AG08395 (cell line): ENCODE results near the gene PTPN2.
"Not testable (repeated sequence)": the region's sequence is repeated elsewhere in the genome, so short reads cannot be mapped to it uniquely, and the experiment has no call there.

ENCODE experiments used
- DNase-seq: peaks from one replicate; pipeline ENCODE4 v3.0.0; 2012; ENCODE audit warnings: mixed read lengths, low spot score

PTPN2 gene

DNA sequence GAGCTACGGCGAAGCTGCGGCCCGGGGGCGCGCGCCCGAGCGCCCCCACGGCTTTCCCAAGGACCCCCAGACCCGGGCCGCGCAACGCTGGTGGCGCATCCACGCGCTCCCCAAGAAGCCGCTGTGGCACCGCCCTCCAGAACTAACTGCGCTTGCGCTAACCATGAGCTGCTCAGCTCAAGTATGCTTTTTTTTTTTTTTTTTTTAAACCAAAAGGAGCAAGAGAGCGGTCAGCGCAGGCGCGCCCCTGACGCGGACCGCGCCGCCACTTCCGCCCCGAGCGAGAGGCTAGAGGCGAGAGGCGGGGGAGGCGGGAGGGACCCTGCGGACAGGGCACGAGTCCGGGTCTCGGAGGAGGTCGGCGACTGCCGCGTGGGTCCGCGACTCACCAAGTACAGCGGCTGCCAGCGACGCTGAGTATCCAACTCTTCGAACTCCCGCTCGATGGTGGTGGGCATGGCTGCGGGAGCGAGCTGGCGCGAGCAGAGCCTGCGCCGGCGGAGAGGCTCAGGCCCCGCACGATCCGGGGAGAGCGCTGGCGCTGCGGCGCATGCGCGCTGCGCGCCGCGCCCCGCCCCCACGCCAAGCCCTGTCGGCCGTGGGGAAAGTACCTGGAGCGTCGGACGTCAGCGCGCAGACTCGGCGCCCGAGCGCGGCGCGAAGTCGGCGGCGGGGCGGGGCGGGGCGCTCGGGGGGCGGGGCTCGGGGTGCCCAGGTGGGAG, at the start of gene PTPN2:
Gene PTPN2 (minus strand): TSS at position 554 of the 722 bp plus-strand sequence. CDS start 96 bp downstream, at position 458.
- DNase-seq, result peak; percentile 98

DNA sequence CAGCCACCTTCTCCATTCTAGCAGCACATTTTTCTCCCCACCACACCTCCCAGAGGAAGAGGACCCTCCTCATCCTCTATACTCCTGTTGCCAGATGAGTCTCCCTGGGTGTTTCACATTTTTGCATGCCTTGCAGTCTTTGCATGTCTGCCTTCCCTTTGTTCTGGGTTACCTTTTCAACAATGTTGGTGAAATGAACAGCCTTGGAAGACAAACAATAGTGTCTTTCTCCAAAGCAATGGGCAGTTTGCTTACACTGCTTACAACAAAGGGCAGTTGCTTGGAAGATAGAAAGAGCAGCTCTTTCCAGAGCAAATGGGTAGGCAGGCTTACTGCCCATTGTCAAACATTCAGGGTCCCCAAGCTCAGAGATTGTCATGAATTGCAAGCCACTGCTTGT, 49.3 kb upstream of the PTPN2 start:
- DNase-seq, result no peak

DNA sequence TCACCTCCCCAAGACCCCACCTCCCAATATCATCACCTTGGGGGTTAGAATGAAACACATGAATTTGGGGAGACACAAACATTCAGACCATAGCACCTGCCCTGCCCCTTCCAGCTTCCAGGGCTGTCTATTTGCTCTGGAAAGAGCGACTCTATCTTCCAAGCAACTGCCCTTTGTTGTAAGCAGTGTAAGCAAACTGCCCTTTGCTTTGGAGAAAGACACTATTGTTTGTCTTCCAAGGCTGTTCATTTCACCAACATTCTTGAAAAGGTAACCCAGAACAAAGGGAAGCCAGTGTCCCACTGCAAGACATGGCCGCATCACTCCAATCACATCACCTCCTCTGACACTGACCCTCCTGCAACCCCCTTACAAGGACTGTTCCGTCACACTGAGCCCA, 46.9 kb upstream of the PTPN2 start:
- DNase-seq, result no peak

DNA sequence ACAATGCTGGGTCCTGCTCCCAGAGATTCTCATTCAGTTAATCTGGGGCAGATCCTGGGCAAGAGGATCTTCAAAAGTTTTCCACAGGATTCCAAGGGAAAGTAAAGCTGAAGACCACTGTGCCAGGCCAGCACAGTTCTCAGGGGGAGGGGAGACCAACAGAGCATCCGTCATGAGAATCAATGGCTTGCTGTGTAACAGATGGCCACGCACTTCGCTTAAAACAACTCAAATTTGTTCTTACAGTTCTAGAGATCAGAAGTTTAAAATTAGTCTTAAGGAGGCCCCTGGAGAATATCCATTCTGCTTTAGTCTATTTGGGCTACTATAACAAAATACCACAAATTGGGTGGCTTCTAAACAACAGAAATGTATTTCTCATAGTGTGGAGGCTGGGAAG, 46.3 kb upstream of the PTPN2 start:
- no peak for DNase-seq

DNA sequence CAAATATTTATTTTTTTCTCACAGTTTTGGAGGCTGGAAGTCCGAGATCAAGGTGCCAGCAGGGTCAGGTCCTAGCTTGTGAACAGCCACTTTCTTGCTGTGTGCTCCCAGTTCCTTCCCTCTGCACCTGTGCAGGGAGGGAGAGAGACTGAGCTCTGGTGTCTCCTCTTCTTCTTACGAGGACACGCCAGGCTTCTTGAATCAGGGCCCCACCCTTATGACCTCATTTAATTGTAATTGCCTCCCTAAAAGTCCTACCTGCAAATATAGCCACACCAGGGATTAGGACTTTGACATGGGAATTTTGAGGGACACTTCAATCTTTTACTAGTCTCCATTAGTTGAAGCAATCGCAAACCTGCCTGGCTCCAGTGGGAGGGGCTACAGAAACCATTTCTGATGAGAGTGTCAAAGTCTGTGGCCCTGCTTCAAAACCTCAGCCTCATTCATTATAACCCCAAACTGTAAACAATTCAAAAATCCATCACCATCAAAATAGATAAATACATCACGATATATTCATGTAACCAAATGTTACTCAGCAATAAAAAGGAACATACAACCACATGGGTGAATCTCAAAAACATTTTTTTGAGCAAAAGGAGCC, 45.5 kb upstream of the PTPN2 start:
- DNase-seq, result no peak

DNA sequence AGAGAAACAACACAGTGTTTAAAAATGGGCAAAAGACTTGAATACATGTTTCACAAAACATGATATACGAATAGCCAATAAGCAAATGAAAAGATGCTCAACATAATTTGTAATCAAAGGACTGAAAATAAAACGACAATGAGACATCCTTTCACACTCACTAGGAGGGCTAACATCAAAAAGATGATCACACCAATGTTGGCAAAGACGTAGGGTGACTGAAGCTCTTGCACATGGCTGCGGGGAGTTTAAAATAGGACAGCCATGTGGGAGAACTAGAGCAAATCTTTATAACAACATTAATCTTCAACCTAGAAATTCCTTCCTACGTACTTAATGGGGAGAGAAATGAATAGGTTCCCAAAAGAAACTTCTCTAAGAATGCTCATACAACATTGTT, 44.6 kb upstream of the PTPN2 start:
- no peak for DNase-seq

DNA sequence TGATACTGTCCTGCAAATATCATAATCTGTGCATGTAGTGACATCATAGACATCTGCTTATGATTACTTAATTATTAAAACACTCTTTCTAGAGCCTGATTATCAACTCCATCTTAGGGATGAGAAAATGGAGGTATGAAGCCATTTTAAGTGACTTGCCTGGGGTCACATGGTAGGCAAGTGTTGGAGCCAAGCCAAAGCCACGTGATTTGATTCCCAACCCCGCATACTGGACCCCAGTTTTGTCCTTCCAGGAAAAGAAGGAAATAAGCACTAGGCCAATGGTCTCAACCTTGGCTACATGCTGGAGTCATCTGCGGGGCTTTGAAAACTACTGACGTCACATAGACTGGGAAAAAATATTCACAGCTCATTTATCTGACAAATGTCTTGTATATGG, 44.2 kb upstream of the PTPN2 start:
- DNase-seq, result no peak

DNA sequence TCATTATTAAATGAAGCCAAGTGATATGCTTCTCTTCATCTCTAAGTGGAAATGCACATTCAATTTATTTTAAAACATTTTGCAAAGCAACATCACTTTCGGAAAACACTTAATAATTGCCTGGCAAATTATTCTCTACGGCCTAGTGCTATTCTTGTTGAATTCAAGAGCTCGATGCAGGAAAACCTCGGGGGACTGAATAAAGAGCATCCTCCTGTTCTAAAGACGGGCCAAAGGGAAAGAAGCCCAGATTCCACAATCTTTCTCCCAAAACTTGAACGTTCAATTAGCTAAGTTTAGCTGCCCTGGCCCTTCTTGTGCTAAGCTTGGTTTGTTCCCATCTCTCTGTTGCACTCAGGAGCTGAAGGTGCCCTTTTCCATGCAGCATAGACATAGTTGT, 40.6 kb upstream of the PTPN2 start:
- DNase-seq, result no peak

DNA sequence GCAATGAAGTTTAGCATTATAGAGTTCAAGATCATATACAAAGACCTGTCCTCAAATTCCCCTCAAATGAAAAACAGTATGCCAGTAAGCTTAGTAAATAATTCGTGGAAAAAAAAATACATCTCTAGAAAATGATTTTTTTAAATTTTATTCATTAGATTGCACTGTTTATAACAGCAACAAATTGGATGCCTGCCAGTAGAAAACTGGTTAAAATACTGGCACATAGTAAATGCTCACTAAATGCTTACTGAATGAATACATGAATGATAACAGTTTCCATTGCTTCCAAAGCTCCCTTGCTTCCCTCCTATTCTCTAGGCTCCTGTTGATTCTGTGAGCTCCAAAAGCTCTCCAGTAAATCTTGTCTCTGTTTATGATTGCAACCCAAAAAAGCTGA, 38.2 kb upstream of the PTPN2 start:
- DNase-seq, result no peak

DNA sequence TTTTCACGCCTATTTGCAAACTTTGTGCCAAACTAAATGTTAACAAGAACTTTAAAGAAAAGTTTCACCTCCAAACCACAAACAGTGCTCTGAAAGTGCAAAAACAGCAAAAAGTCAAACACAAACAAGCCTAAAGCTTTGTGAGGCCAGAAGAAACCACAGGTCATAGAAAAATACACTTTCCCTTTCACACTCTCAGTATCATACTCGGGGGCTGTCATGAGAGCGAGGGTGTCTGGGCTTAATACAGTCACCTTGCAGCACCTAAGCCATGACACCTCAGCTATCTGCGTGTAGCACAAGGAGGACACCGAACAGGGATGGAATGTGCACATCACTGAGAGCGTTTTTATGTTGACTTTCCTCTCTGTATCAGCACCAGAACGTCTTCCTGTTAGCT, 37.1 kb upstream of the PTPN2 start:
- DNase-seq, result no peak

DNA sequence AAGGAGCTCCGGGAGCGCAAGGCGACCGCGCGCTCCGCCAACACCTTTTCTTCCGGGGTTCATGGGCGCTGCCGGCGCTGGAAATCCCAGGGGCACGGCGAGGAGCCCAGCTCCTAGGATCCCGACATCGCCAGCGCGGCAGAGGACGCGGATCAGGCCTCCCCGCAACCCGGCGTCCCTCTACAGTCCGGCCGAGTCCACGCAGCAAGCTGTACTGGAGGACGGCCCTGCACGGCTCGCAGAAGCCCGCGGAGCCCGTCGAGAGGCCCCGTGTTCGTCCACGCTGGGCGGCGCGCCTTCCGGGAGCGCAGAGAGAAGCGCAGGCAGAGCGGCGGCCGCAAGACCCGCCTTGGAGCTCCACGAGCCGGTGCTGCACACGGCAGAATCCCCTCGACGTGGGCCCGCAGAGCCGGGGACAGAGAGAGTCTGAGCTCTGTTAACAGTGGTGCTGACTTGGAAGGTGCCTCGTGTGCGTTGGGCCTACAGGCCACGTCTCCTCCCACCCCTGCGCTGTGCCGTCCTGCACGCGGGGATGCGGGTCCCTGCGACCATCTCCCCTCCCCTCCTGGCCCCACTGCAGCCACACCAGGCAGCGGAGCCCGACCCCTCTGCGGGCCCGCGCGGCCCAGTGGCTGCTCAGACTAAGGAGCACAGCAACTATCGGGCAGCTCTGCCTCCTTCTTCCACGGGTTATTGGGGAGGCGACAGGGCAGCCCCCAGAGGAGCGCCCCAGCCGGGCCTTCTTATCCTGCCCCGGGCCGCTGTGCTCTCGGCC, 28.1 kb upstream of the PTPN2 start:
- no peak for DNase-seq

DNA sequence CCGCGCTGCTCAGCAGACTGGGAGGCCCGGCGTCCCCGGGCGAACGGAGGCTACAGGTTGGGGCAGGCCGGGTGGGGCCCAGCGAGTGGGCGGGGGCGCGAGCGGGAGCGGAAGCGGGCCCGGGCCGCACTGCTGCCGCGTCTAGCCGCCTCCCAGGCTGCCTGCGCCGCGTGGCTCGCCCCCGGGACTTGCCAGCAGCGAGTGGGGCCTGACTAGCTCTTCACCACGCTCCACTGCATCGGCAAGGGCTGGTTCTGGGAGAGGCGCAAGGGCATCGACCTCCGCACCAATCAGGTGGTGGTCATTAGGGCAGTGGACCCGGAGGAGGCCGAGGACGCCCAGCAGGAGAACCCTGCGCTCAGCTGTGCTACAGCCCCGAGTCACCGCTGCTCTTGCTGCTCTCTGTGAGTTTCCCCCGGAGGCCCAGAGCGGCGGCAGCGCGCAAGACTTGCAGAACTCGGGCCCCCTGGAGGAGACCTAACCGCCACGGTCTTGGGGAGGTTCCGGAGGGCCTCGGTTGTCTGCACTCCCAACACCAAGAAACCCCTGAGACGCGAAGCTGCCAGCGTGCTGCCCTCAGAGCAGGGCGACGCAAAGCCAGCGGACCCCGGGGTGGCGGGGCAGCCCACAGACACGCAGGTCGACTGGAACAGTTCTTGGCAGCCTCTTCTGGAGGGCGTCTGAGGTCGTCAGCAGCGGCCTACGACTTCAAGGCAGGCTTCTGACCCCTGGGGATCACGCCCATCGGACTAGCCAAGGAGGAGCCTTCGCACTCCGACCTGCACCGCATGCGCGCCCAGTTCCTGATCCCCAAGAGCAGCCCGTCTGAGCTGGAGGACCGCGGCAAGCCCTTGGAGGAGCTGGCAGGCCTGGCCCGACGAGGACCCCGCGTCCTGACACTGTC, 27.2 kb upstream of the PTPN2 start:
- DNase-seq, result peak; percentile 30

DNA sequence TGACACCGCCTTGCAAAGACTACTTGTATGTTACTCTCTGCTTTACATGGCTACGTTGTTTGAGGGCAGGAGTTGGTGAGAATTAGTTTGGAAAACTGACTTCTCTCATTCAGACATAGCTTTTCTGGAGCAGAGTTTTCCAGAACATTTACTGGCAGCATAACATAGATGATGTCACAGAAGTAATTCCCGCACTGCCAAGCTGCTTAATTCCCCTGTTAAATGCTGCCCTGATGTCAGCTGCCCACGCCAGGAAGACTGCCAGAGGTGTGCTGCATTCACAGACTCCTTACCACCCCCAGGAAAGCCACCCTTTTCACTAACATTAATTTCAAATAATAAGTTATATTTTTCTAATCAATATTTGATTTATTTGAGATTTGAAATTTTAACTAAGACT, 24.7 kb upstream of the PTPN2 start:
- DNase-seq, result no peak

DNA sequence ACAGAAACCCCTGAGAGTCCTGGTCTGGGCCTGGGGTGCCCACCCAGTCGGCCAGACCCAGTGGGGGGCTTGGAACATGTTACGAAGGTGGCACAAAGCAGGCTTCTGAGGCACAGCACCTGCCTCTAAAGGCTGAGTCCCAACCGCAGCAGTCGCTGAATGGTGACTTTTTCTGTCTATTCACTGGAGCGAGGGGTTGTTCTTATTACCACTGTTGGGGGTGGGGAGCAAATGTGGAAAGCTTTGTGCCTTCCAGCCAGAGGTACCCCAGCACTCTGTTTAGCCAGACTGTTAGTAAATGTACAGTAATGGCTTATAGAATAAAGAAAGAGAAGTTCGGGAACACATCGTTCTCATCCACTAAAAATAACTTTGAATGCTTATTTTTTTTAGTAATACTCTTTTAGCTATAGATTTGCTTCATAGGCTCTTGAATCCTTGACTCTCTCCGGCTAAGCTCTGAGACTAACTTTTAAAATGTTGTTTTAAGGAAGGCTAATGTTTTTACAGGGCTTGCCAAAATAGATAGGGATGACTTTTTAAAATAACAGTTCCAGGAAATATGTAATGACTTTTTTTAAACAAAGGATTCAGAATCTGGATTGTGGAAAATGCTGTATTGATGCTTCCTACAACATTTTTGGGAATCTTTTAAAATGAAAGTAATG, 23.4 kb upstream of the PTPN2 start:
- no peak for DNase-seq

DNA sequence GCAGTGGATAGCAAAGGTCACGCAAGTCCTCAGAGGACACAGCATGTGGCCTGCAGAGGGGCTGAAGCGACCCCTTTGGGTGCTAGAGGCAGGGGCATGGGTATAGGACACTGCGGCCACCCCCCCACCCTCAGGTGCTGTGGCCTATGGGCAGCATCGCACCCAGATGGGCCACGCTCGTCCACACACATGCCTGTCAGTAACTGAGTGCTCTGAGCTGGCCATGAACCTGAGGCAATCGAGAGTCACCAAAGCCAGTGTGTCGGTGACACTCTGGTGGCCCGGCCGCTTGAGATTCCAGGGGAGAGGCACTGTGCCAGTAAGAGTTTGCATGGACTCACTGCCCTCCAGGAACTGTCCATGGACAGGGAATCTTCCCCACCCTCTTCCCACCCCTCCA, 22.7 kb upstream of the PTPN2 start:
- DNase-seq, result no peak

DNA sequence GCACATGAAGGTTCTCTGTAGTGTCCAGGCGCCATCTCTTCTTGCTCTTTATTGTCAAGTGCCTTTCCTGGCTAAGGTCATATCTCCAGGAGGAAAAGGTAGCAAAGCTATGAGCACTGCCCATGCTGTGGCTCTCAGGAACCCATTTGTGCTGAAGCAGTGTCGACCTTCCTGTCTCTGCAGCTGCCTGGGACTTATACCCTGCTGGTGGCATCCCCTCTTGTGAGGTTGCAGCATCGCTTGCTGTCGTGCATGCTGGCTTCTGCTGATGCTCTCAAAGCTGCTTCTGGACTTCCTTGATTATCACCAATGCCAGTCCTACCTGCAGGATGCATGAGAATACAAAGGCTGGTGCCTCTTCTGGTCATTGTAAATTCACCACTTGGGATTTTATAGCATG, 22.1 kb upstream of the PTPN2 start:
- no peak for DNase-seq

DNA sequence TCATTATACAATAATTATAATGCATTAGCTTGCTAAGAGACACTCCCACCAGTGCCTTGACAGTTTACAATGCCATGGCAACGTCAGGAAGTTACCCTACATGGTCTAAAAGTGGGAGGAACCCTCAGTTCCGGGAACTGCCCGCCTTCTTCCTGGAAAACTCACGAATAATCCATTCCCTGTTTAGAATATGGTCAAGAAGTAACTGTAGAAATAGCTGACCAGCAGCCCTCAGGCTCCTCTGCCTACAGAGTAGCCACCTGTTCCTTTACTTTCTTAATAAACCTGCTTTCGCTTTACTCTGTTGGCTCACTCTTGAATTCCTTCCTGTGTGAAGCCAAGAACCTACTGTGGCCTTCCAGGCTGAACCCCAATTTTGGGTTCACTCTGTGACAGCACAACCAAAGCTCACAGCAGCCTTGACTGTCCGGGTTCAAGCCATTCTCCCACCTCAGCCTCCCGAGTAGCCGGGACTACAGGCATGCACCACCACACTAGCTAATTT, 20.0 kb upstream of the PTPN2 start:
- DNase-seq, result no peak

DNA sequence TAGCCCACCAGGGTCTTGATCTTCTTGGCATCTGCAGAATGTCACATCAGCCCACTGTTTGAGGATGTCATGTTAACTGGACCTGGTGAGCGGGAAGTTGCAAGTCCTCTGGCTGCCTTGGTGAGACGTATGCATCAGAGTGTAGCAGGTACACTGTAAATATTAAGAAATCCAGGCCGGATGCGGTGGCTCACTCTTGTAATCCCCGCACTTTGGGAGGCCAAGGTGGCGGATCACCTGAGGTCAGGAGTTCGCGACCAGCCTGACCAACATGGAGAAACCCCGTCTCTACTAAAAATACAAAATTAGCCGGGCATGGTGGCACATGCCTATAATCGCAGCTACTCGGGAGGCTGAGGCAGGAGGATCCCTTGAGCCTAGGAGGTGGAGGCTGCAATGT, 17.2 kb upstream of the PTPN2 start:
- DNase-seq, result not testable (repeated sequence)

DNA sequence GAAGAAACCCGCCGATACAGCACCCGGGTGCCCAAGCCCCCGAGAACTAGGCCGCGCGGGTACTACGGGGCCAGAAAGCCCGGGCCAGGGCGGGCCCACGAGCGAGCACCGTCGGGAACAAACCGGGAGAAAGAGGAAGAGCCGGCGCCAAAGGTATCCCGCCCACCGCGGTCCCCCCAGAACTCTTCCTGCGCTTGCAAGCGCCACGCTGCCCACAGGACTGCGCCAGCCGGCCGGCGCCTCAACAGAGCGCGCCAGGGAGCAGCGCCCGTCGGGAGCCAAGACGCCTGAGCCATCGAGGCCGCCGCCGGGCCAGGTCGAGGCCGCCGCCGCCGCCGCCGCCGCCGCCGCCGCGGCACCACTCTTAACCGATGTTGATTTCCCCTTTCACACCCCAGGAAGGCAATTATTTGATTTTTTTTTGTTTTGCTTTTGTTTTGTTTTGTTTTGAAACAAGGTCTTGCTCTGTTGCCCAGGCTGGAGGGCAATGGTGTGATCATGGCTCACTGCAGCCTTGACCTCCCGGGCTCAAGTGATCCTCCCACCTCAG, 12.8 kb upstream of the PTPN2 start:
- DNase-seq, result not testable (repeated sequence)

DNA sequence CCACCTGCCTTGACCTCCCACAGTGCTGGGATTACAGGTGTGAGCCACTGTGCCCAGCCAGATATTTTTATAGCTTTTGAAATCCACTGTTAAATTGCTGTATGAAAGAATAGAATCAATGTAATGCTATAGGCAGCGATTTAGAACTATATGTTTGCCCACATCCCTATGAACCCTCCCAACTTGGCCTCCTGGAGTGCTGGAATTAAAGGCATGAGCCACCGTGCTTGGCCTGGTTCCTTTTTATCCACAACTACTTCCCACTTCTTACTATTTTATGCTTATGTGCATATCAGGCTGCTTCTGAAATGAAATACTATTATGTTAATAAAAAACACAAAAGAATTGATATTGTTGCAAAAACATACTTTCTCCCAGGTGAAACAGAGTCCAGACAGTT, 11.6 kb upstream of the PTPN2 start:
- no peak for DNase-seq

DNA sequence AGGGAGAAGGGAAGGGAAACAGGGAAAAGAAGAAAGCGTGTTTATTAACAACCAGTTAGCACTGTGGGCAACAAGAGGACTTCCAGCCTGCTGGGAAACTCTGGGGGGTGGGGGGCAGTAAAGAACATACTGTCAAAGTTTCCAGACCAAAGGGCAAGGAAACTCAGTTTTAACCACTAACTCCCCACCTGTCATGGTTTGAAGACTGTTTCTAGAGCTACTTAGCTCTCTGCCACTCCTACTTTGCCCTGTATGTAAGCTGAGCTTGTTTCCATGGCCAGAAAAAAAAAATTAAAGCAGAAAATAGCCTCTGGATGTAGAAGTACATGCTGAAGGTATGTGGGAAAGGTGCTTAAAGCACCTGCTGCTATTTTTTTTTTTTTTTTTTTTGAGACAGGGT, 11.0 kb upstream of the PTPN2 start:
- no peak for DNase-seq
